GM06990 (cell line): ENCODE results near the gene TXLNG.
"Not testable (repeated sequence)": the region's sequence is repeated elsewhere in the genome, so short reads cannot be mapped to it uniquely, and the experiment has no call there.

ENCODE experiments used
- DNase-seq: peaks from one replicate; pipeline ENCODE4 v3.0.0-alpha.2; 2011; ENCODE audit not compliant: insufficient read length; ENCODE audit errors: extremely low read depth
- H3K27me3 ChIP-seq: replicated peaks from 2 replicates; pipeline ENCODE4 v1.6.0; 2011; ENCODE audit warnings: low read length; ENCODE audit not compliant: control insufficient read depth, insufficient read depth
- H3K36me3 ChIP-seq: 2 replicates; pipeline ENCODE4 v1.5.1; 2011; ENCODE audit warnings: low read length; ENCODE audit not compliant: control insufficient read depth, insufficient read depth
- H3K4me3 ChIP-seq: replicated peaks from 2 replicates; pipeline ENCODE4 v1.5.1; 2011; ENCODE audit warnings: low read depth, mild to moderate bottlenecking, control low read depth, low read length
- TF ChIP-seq, protein P1 (sequence below): IDR thresholded peaks from 2 replicates; pipeline ENCODE4 v1.5.1; 2011; ENCODE audit warnings: low read length, control low read depth, mild to moderate bottlenecking, inconsistent platforms; ENCODE audit not compliant: insufficient read depth, poor library complexity, severe bottlenecking

TXLNG gene

DNA sequence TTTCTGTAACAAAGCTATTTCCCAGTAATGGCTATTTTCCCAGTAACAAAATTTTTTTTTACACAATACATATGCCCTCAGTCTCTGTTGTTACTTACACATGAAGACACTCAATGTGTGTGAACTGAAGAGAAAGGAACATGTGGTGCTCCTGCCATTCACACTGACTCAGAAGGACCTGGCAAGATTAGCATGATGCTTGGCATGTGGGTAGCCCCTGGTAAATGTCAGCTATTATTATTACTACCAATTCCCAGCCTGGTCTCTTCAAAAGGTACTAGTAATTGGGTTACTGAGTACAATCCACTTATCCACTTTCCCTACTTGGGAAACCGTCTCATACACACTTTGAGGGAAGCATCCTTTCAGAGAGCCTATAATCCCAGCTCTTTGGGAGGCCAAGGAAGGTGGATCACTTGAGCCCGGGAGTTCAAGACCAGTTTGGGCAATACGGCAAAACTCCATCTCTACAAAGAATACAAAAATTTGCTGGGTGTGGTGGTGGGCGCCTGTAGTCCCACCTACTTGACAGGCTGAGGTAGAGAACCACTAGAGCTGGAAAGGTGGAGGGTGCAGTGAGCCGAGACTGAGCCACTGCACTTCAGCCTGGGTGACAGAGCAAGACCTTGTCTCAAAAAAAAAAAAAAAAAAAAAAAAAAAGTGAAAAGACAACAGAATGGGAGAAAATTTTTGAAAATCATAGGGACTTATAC lies 69.3 kb downstream of the TXLNG start:
- no peaks in the 10 kb centered on the region for H3K27me3 ChIP-seq
- peaks cover 4% of the 10 kb centered on the region for H3K36me3 ChIP-seq
- TF ChIP-seq, protein P1, sequence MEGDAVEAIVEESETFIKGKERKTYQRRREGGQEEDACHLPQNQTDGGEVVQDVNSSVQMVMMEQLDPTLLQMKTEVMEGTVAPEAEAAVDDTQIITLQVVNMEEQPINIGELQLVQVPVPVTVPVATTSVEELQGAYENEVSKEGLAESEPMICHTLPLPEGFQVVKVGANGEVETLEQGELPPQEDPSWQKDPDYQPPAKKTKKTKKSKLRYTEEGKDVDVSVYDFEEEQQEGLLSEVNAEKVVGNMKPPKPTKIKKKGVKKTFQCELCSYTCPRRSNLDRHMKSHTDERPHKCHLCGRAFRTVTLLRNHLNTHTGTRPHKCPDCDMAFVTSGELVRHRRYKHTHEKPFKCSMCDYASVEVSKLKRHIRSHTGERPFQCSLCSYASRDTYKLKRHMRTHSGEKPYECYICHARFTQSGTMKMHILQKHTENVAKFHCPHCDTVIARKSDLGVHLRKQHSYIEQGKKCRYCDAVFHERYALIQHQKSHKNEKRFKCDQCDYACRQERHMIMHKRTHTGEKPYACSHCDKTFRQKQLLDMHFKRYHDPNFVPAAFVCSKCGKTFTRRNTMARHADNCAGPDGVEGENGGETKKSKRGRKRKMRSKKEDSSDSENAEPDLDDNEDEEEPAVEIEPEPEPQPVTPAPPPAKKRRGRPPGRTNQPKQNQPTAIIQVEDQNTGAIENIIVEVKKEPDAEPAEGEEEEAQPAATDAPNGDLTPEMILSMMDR: no peak
- no peak overlapping the region for H3K4me3 ChIP-seq
- DNase-seq: no peak

DNA sequence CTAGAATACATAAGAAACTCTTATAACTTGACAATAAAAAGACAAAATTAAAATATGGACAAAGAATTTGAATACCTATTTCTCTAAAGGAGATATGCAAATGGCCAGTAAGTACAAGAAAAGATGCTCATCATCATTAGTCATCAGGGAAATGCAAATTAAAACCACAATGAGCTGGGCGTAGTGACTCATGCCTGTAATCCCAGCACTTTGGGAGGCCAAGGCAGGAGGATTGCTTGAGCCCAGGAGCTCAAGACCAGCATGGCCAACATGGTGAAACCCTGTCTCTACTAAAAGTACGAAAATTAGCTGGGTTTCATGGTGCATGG lies 69.8 kb downstream of the TXLNG start:
- DNase-seq: peak; percentile 12
- not testable (repeated sequence) for H3K27me3 ChIP-seq, H3K36me3 ChIP-seq, H3K4me3 ChIP-seq

DNA sequence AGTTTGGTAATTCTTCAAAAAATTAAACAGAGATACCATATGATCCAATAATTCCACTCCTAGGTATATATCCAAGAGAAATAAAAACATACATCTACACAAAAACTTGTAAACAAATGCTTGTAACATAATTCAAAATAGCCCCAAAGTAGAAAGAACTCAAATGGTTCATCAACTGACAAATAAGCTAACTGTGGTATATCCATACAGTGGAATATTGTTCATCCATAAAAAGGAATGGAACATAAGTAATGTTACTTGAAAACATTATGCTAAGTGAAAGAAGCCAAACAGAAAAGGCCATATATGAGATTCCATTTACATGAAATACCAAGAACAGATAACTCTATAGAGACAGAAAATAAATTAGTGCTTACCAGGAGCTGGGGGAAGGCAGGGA lies 70.5 kb downstream of the TXLNG start:
- no peaks in the 10 kb centered on the region for H3K27me3 ChIP-seq
- TF ChIP-seq, protein P1: no peak
- no peak overlapping the region for H3K4me3 ChIP-seq
- peaks cover 7% of the 10 kb centered on the region for H3K36me3 ChIP-seq
- DNase-seq: no peak

DNA sequence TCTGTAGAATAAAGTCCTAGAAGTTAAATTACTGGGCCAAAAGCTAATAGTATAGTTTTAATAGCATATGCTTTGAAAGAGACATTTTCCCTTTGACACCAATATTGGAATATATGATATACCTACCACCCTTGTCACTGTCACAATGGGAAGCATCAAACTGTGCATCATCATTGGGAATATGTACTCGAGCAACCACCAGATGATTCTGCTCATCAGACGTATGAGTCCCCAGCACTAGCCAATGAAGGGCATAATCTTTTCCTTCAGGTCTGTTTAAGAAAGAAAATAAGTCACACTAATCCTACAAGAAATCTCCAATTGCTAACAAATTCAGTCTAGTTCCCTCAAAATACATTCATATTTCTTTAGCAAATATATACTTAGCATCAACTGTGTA lies 76.6 kb downstream of the TXLNG start:
- DNase-seq: no peak
- no peak overlapping the region for H3K4me3 ChIP-seq
- H3K36me3 ChIP-seq: peaks cover 9% of the 10 kb centered on the region
- TF ChIP-seq, protein P1: no peak
- no peaks in the 10 kb centered on the region for H3K27me3 ChIP-seq

DNA sequence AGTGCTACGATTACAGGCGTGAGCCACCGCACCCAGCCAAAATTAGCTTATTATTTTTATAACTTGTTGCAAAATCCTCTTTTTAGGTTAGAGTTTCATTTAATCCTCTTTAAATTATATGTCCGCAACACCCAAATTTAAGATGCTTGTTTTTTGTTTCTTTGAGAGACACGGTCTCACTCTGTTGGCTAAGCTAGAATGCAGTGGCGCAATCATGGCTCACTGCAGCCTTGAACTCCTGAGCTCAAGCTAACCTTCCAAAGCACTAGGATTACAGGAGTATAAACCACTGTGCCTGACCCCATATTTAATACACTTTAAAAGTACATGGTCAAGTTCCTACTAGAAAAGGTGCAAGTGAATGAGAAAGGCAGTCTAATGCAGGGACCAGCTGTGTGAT lies 81.7 kb downstream of the TXLNG start:
- TF ChIP-seq, protein P1: no peak
- peak overlapping the region; percentile 85; the same call in 1 of the 2 replicates for H3K4me3 ChIP-seq
- H3K36me3 ChIP-seq: no peaks in the 10 kb centered on the region
- H3K27me3 ChIP-seq: no peaks in the 10 kb centered on the region; the same call in 1 of the 2 replicates
- no peak for DNase-seq

DNA sequence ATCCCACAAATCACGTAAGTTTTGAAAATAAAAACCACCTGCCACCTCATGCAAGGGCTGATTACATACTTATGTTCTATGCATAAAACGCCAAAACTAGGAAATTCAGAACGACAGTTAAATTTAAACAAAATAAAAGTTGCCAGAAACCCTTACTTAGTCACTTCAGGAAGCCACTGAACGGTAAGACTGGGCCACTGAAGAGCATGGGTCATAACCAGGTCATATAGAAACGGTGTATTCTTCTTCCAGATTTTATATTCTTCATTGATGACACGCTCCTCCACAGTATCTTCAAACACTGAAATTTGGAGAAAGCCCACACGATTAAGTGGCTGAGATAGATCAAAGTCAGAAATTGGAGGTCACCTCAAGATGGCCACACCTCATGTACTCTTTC lies 82.7 kb downstream of the TXLNG start:
- TF ChIP-seq, protein P1: no peak
- Histone ChIP-seq H3K36me3 (no peaks in the 10 kb centered on the region), H3K27me3 (no peaks in the 10 kb centered on the region; the same call in 1 of the 2 replicates), H3K4me3 (peak overlapping the region; percentile 85)
- DNase-seq: peak; percentile 3
